ENCODE measurements around the gene NCAPH2. TPM values are rescaled to one million over a fixed set of nuclear protein-coding genes. Genes with fewer than 3 reads are reported as not detected.
A peak's percentile ranks its signal among the peaks of the same experiment; 100 is the strongest.

Gene NCAPH2
- total and polyA plus RNA-seq, 2 donors from 2014 or later = 31.4 to 41.5 TPM

- H3K4me3 ChIP-seq (ENCODE audit: low read length in 3 of 3) = peak overlapping the region in 2 of 3 donors; percentile 52 to 65
- peaks cover 7% of the 10 kb centered on the region for H3K27me3 ChIP-seq (ENCODE audit: control insufficient read depth, insufficient read depth, low read length)
- peaks cover 0 to 28% (median 11%) of the 10 kb centered on the region in 3 donors for H3K4me1 ChIP-seq (ENCODE audit: control insufficient read depth in 2 of 3, insufficient read depth in 2 of 3, low read depth in 1 of 3, low read length in 3 of 3)
- FAIRE-seq (no peak), DNase-seq (peak in 2 of 5 donors; percentile 72 to 91)
- H3K27ac ChIP-seq (ENCODE audit: low read depth in 2 of 2, low read length in 2 of 2) = peak overlapping the region; percentile 89 to 95
- H3K9me3 ChIP-seq (ENCODE audit: control insufficient read depth in 2 of 3, insufficient read depth in 1 of 3, low read length in 3 of 3) = no peaks in the 10 kb centered on the region
- H3K9ac ChIP-seq (ENCODE audit: low read length in 3 of 3) = peak overlapping the region in 1 of 3 donors; percentile 58
- peaks cover 0 to 7% (median under 1%) of the 10 kb centered on the region in 3 donors for H3K36me3 ChIP-seq (ENCODE audit: control insufficient read depth in 2 of 3, insufficient read depth in 3 of 3, low read length in 3 of 3)
- intact Hi-C loops (cut with DNase I) = no loop called here
- TF ChIP-seq CTCF (IDR thresholded peaks at IDR 0.05; ENCODE audit: borderline replicate concordance, extremely low read depth, insufficient read depth) = no peak
Measured at GRCh38 chr22:50526834-50527801, 19.1 kb downstream of the NCAPH2 start.

DNA sequence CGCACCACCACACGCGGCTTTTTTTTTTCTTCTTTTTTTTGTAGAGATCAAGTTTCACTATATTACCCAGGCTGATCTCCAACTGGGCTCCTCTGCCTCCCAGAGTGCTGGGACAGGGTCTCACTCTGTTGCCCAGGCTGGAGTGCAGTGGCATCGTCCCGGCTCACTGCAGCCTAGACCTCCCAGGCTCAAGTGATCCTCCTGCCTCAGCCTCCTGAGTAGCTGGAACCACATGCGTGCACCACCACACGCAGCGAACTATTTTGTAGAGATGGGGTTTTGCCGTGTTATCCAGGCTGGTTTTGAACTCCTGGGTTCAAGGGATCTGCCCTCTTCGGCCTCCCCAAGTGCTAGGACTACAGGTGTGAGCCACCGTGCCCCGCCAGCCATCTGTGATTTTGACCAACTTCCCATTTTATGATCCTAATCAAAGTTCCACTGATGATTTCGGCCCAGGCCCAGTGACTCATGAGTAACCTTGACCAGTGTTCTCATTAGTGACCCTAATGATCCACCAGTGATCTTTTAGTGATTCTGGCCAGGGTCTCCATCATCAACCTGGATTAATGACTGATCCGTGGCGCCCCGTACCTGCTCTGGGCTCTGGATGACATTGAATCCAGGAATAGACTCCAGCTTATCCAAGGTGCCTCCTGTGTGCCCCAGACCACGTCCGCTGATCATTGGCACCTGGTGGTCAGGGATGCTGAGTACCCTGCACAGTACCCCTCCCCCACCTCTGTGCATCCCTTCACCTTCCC, 20.1 kb downstream of the NCAPH2 start:
- FAIRE-seq (no peak), DNase-seq (peak in 1 of 5 donors; percentile 58)
- Histone ChIP-seq H3K4me3 (ENCODE audit: low read length in 3 of 3) (no peak overlapping the region), H3K9ac (ENCODE audit: low read length in 3 of 3) (no peak overlapping the region), H3K4me1 (ENCODE audit: control insufficient read depth in 2 of 3, insufficient read depth in 2 of 3, low read depth in 1 of 3, low read length in 3 of 3) (peaks cover 0 to 28% (median 11%) of the 10 kb centered on the region in 3 donors), H3K27ac (ENCODE audit: low read depth in 2 of 2, low read length in 2 of 2) (no peak overlapping the region), H3K36me3 (ENCODE audit: control insufficient read depth in 2 of 3, insufficient read depth in 3 of 3, low read length in 3 of 3) (peaks cover 0 to 6% (median 0%) of the 10 kb centered on the region in 3 donors), H3K9me3 (ENCODE audit: control insufficient read depth in 2 of 3, insufficient read depth in 1 of 3, low read length in 3 of 3) (no peaks in the 10 kb centered on the region), H3K27me3 (ENCODE audit: control insufficient read depth, insufficient read depth, low read length) (peaks cover 7% of the 10 kb centered on the region)
- no peak for TF ChIP-seq CTCF (IDR thresholded peaks at IDR 0.05; ENCODE audit: borderline replicate concordance, extremely low read depth, insufficient read depth)
- intact Hi-C loops (cut with DNase I) = no loop called here

DNA sequence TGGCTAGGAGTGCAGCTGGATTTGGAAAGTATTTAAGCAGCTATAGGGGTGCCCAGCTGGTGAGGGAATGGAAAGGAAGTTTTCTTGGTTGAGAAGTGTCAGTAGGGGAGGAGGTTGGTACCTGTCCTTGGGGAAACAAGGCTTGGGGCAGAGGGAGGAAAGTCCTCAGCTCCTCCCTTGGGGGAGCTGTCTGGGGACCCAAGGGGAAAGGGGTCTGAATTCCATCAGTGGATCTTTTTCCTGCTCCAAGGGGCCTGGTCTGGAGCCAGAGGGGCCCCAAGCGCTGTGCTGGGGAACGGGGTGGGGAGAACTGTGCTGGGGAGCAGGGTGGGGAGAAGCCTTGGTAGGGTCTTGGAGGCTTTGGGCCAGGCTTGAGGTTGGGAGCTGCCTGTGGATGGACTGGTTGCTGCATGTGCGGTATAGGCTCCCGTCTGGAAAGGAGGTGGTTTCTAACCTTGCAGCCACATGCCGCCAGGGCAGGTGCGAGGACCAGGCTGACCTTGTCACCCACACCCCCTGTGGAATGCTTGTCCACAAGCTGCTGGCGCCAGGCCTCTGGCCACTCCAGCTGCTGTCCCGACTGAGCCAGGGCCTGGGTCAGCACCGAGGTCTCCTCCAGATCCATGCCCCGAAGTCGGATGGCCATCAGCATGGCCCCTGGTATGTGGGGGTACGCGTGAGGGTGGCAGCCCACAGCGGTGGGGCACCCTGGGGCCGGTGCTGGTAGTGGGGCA, 20.8 kb downstream of the NCAPH2 start:
- no peaks in the 10 kb centered on the region for H3K36me3 ChIP-seq (ENCODE audit: control insufficient read depth in 2 of 3, insufficient read depth in 3 of 3, low read length in 3 of 3)
- DNase-seq (peak in 1 of 5 donors; percentile 58), FAIRE-seq (no peak)
- peaks cover 7% of the 10 kb centered on the region for H3K27me3 ChIP-seq (ENCODE audit: control insufficient read depth, insufficient read depth, low read length)
- peak overlapping the region; percentile 87 to 96 for H3K27ac ChIP-seq (ENCODE audit: low read depth in 2 of 2, low read length in 2 of 2)
- TF ChIP-seq CTCF (IDR thresholded peaks at IDR 0.05; ENCODE audit: borderline replicate concordance, extremely low read depth, insufficient read depth) = no peak
- H3K9ac ChIP-seq (ENCODE audit: low read length in 3 of 3) = peak overlapping the region in 1 of 3 donors; percentile 12
- H3K4me3 ChIP-seq (ENCODE audit: low read length in 3 of 3) = peak overlapping the region in 1 of 3 donors; percentile 45
- intact Hi-C loops (cut with DNase I) = no loop called here
- peaks cover 0 to 28% (median 11%) of the 10 kb centered on the region in 3 donors for H3K4me1 ChIP-seq (ENCODE audit: control insufficient read depth in 2 of 3, insufficient read depth in 2 of 3, low read depth in 1 of 3, low read length in 3 of 3)
- H3K9me3 ChIP-seq (ENCODE audit: control insufficient read depth in 2 of 3, insufficient read depth in 1 of 3, low read length in 3 of 3) = no peaks in the 10 kb centered on the region
